Chondrocyte (in vitro differentiated cells): ENCODE measurements around the gene FBXW8. TPM values are rescaled to one million over a fixed set of nuclear protein-coding genes. Genes with fewer than 3 reads are reported as not detected.

Experiments
- DNase-seq: peaks from one replicate; pipeline ENCODE4 v3.0.0; 2021; ENCODE audit warnings: mixed read lengths, low spot score
- H3K27ac Mint-ChIP-seq: one replicate; pipeline ENCODE4 v1.8.0; 2021; ENCODE audit warnings: mild to moderate bottlenecking, moderate library complexity, mixed read lengths; ENCODE audit not compliant: unreplicated experiment
- H3K27me3 Mint-ChIP-seq: 2 replicates; pipeline ENCODE4 v1.8.0; 2021; ENCODE audit warnings: low read depth, mixed read lengths
- H3K36me3 Mint-ChIP-seq: 2 replicates; pipeline ENCODE4 v1.8.0; 2021; ENCODE audit warnings: low read depth, mixed read lengths
- H3K4me1 Mint-ChIP-seq: 2 replicates; pipeline ENCODE4 v1.8.0; 2021; ENCODE audit warnings: low read depth, mild to moderate bottlenecking, mixed read lengths
- H3K4me3 Mint-ChIP-seq: one replicate; pipeline ENCODE4 v1.8.0; 2021; ENCODE audit warnings: mild to moderate bottlenecking, moderate library complexity, mixed read lengths; ENCODE audit not compliant: unreplicated experiment
- H3K9me3 Mint-ChIP-seq: 2 replicates; pipeline ENCODE4 v1.8.0; 2021; ENCODE audit warnings: low read depth, mixed read lengths
- total RNA-seq: library from RNA; stranded (reverse); gene quantifications from 3 replicates; pipeline ENCODE4 v1.2.1, GENCODE V29; 2021
- TF ChIP-seq, protein P1 (sequence below): fragments of 200-600 bp; sonication (generic); IDR thresholded peaks from 2 replicates; pipeline ENCODE4 v1.5.0; 2021; ENCODE audit warnings: antibody characterized with exemption, mild to moderate bottlenecking, moderate library complexity

FBXW8 gene
- total RNA-seq, 1 donor from 2014 or later: 30.3 TPM

DNA sequence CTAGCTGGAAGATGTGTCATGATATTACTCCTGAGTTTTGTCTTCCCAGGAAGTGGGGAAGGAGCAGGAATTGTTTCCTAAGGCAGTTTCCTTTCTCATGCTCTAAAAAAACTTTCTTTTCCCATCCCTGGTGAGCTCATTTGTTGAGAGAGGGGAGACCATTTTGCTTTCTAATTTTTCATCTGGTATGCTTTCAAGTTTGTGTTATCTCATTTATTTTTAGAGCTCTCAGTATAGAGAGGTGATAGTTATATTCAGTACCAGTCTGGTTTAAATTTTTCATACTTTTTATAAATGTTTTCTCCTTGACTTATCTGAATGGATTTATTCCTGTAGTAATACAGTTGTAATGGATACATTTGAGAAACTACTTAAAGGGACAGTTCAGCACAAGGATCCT lies 79.6 kb downstream of the FBXW8 start:
- Mint-ChIP-seq H3K36me3 (peaks cover 18% of the 10 kb centered on the region), H3K4me1 (peaks cover 22% of the 10 kb centered on the region), H3K27ac (peak overlapping the region; percentile 74), H3K4me3 (no peak overlapping the region), H3K27me3 (no peaks in the 10 kb centered on the region), H3K9me3 (peaks cover 3% of the 10 kb centered on the region)
- TF ChIP-seq, protein P1, sequence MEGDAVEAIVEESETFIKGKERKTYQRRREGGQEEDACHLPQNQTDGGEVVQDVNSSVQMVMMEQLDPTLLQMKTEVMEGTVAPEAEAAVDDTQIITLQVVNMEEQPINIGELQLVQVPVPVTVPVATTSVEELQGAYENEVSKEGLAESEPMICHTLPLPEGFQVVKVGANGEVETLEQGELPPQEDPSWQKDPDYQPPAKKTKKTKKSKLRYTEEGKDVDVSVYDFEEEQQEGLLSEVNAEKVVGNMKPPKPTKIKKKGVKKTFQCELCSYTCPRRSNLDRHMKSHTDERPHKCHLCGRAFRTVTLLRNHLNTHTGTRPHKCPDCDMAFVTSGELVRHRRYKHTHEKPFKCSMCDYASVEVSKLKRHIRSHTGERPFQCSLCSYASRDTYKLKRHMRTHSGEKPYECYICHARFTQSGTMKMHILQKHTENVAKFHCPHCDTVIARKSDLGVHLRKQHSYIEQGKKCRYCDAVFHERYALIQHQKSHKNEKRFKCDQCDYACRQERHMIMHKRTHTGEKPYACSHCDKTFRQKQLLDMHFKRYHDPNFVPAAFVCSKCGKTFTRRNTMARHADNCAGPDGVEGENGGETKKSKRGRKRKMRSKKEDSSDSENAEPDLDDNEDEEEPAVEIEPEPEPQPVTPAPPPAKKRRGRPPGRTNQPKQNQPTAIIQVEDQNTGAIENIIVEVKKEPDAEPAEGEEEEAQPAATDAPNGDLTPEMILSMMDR: no peak
- no peak for DNase-seq

DNA sequence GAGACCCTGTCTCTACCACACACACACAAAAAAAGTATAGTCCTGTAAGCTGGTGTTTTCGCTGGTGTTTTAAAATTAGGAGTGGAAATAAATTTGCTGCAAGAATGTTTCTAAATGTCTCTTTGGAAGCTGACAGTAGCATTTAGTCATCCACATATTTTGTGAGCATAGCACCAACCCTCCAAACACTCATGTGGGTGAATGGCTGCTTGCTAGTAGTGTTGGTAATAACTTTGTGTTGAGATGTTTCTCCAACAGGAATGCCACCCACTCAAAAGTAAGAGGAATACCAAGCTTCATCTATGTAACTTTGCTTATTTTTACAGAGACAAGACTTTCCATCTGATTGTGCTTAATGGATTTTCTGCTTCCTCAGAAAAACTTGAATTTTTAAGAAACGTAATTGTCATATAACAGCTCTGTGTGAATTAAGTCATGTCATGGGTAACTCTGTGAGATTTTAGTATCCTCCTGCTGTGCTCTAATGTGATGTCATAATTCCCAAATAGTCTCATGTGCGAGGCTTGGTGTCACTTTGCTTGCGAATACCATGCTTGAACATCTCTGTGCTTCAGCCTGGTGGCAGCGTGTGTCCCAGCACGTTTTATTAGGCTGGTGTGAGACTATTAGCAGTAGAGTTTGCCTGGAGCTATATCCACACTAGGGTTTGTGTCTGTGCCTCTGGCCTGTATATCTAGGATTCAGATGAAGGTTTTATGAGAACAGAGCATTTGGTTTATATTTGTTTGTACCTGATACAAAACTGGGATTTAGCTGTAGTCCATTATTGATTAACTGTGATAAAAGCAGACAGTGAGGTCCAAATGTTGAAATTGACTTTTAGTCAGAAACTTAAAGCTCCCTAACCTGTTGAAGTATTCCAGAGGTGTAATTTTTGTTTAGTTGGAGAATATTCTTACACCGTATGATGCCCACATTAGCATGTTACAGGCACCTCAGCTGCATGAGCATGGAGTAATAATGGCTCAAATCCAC lies 80.5 kb downstream of the FBXW8 start:
- peaks cover 22% of the 10 kb centered on the region for H3K4me1 Mint-ChIP-seq
- no peak overlapping the region for H3K4me3 Mint-ChIP-seq
- TF ChIP-seq, protein P1: no peak
- H3K27ac Mint-ChIP-seq: peak overlapping the region; percentile 47
- peaks cover 16% of the 10 kb centered on the region for H3K36me3 Mint-ChIP-seq
- DNase-seq: no peak
- H3K9me3 Mint-ChIP-seq: peaks cover 3% of the 10 kb centered on the region
- no peaks in the 10 kb centered on the region for H3K27me3 Mint-ChIP-seq

- Mint-ChIP-seq H3K27ac (no peak overlapping the region), H3K4me3 (no peak overlapping the region), H3K36me3 (peaks cover 7% of the 10 kb centered on the region), H3K9me3 (peaks cover 3% of the 10 kb centered on the region), H3K4me1 (peaks cover 7% of the 10 kb centered on the region), H3K27me3 (no peaks in the 10 kb centered on the region)
- no peak for DNase-seq
- TF ChIP-seq, protein P1: no peak
Observed at GRCh38 chr12:116996093-116996492, 85.3 kb downstream of the FBXW8 start.

DNA sequence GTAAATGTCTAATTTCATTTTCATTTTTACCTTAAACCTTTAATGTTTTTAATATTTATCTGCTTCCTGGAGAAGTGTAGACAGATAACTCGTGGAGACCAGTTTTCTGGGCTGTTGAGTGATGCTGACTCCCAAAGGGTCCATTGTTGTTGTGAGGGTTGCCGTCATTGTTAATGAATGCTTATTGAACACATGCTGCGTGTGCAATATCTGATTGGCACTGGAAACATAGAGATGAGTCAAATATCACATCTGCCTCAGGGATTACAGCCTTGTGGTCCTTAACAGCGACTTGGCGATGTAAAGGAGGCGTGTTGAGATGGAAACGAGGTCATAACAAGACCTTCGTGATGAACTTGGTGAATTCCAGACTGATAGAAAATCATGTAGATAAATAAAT lies 85.9 kb downstream of the FBXW8 start:
- peaks cover 3% of the 10 kb centered on the region for H3K9me3 Mint-ChIP-seq
- TF ChIP-seq, protein P1: no peak
- peaks cover 8% of the 10 kb centered on the region for H3K36me3 Mint-ChIP-seq
- H3K4me3 Mint-ChIP-seq: no peak overlapping the region
- H3K27me3 Mint-ChIP-seq: no peaks in the 10 kb centered on the region
- DNase-seq: no peak
- H3K4me1 Mint-ChIP-seq: peaks cover 2% of the 10 kb centered on the region
- no peak overlapping the region for H3K27ac Mint-ChIP-seq

- Mint-ChIP-seq H3K27ac (no peak overlapping the region), H3K4me3 (no peak overlapping the region), H3K4me1 (peaks cover 10% of the 10 kb centered on the region), H3K27me3 (no peaks in the 10 kb centered on the region), H3K9me3 (no peaks in the 10 kb centered on the region), H3K36me3 (peaks cover 10% of the 10 kb centered on the region)
- TF ChIP-seq, protein P1: no peak
- DNase-seq: no peak
Observed at GRCh38 chr12:116999066-116999465, 88.3 kb downstream of the FBXW8 start.
